ENCODE measurements around the gene FLVCR2. TPM values are rescaled to one million over a fixed set of nuclear protein-coding genes. Genes with fewer than 3 reads are reported as not detected.

FLVCR2 gene
- total and polyA plus RNA-seq, 12 donors: 0.95 to 11.3 (median 2.9) TPM

- H3K27me3 ChIP-seq: no peaks in the 10 kb centered on the region
- DNase-seq: no peak
- no peaks in the 10 kb centered on the region for H3K36me3 ChIP-seq
- WGBS, 2 donors: 79 to 80% methylated on average over 5 of the region's 5 CpGs
- H3K27ac ChIP-seq: no peak overlapping the region
- H3K4me1 ChIP-seq: peaks cover 0 to 7% (median 0%) of the 10 kb centered on the region in 9 donors
- H3K4me3 ChIP-seq: no peak overlapping the region
- intact Hi-C loops (cut with DNase I): no loop called here
- ATAC-seq: no peak
- no peaks in the 10 kb centered on the region for H3K9me3 ChIP-seq
- TF ChIP-seq CTCF (IDR thresholded peaks at IDR 0.05): no peak
Measured at GRCh38 chr14:75533791-75534555, 44.4 kb upstream of the FLVCR2 start.

- intact Hi-C loops (cut with DNase I): no loop called here
- Histone ChIP-seq H3K9me3 (no peaks in the 10 kb centered on the region), H3K27me3 (no peaks in the 10 kb centered on the region), H3K36me3 (no peaks in the 10 kb centered on the region), H3K4me3 (no peak overlapping the region), H3K27ac (peak overlapping the region in 2 of 10 donors; percentile 32 to 41), H3K4me1 (peaks cover 0 to 17% (median 0%) of the 10 kb centered on the region in 9 donors)
- ATAC-seq (no peak), DNase-seq (no peak)
- WGBS, 2 donors: 83 to 85% methylated on average over 5 of the region's 5 CpGs
- no peak for TF ChIP-seq CTCF (IDR thresholded peaks at IDR 0.05)
Measured at GRCh38 chr14:75535164-75535898, 43.1 kb upstream of the FLVCR2 start.

GRCh38 chr14:75537071-75537470 is 41.3 kb upstream of the FLVCR2 start:
- H3K36me3 ChIP-seq: no peaks in the 10 kb centered on the region
- H3K9me3 ChIP-seq: no peaks in the 10 kb centered on the region
- no peaks in the 10 kb centered on the region for H3K27me3 ChIP-seq
- H3K4me3 ChIP-seq: no peak overlapping the region
- peaks cover 0 to 17% (median 0%) of the 10 kb centered on the region in 9 donors for H3K4me1 ChIP-seq
- ATAC-seq: no peak
- intact Hi-C loops (cut with DNase I): no loop called here
- 90 to 92% methylated on average over 4 of the region's 4 CpGs for WGBS, 2 donors
- no peak for DNase-seq
- H3K27ac ChIP-seq: no peak overlapping the region
- no peak for TF ChIP-seq CTCF (IDR thresholded peaks at IDR 0.05)

- 90 to 94% methylated on average over 5 of the region's 5 CpGs for WGBS, 2 donors
- intact Hi-C loops (cut with DNase I): no loop called here
- Histone ChIP-seq H3K9me3 (no peaks in the 10 kb centered on the region), H3K27ac (no peak overlapping the region), H3K4me1 (peaks cover 0 to 37% (median 0%) of the 10 kb centered on the region in 9 donors), H3K4me3 (no peak overlapping the region), H3K36me3 (no peaks in the 10 kb centered on the region), H3K27me3 (no peaks in the 10 kb centered on the region)
- no peak for ATAC-seq
- TF ChIP-seq CTCF (IDR thresholded peaks at IDR 0.05): no peak
- DNase-seq: no peak
Measured at GRCh38 chr14:75539162-75539560, 39.3 kb upstream of the FLVCR2 start.
